GM19035 (cell line): ENCODE measurements around the gene PIEZO2.

ENCODE experiments used
- ATAC-seq: cut with Tn5 transposase; IDR thresholded peaks from one replicate; pipeline ENCODE4 v1.9.1; 2021; ENCODE audit not compliant: unreplicated experiment

PIEZO2 gene

GRCh38 chr18:11033503-11033902, 115.9 kb downstream of the PIEZO2 start:
- no peak for ATAC-seq

GRCh38 chr18:11031966-11032365, 117.4 kb downstream of the PIEZO2 start:
- ATAC-seq: no peak

GRCh38 chr18:11029021-11029420, 120.3 kb downstream of the PIEZO2 start:
- ATAC-seq: no peak

GRCh38 chr18:11027862-11028261, 121.5 kb downstream of the PIEZO2 start:
- no peak for ATAC-seq

GRCh38 chr18:11025671-11026070, 123.7 kb downstream of the PIEZO2 start:
- no peak for ATAC-seq

- no peak for ATAC-seq
Measured at GRCh38 chr18:11024928-11025669, 124.3 kb downstream of the PIEZO2 start.

GRCh38 chr18:11021477-11021876, 127.9 kb downstream of the PIEZO2 start:
- no peak for ATAC-seq

GRCh38 chr18:11020877-11021414, 128.4 kb downstream of the PIEZO2 start:
- ATAC-seq: no peak

GRCh38 chr18:11020161-11020853, 129.1 kb downstream of the PIEZO2 start:
- no peak for ATAC-seq

GRCh38 chr18:11019295-11020105, 129.9 kb downstream of the PIEZO2 start:
- ATAC-seq: no peak

- no peak for ATAC-seq
Measured at GRCh38 chr18:11009869-11010268, 139.5 kb downstream of the PIEZO2 start.

- no peak for ATAC-seq
Measured at GRCh38 chr18:11009147-11009546, 140.2 kb downstream of the PIEZO2 start.

GRCh38 chr18:11008505-11008904, 140.9 kb downstream of the PIEZO2 start:
- no peak for ATAC-seq

GRCh38 chr18:11005528-11005927, 143.8 kb downstream of the PIEZO2 start:
- no peak for ATAC-seq

GRCh38 chr18:11004951-11005350, 144.4 kb downstream of the PIEZO2 start:
- ATAC-seq: no peak

GRCh38 chr18:11004294-11004693, 145.1 kb downstream of the PIEZO2 start:
- ATAC-seq: no peak

GRCh38 chr18:11002796-11003195, 146.6 kb downstream of the PIEZO2 start:
- no peak for ATAC-seq

GRCh38 chr18:11002277-11002676, 147.1 kb downstream of the PIEZO2 start:
- ATAC-seq: no peak

- no peak for ATAC-seq
Measured at GRCh38 chr18:11000071-11000470, 149.3 kb downstream of the PIEZO2 start.

GRCh38 chr18:10997885-10998284, 151.5 kb downstream of the PIEZO2 start:
- ATAC-seq: no peak

- ATAC-seq: no peak
Measured at GRCh38 chr18:10995550-10995949, 153.8 kb downstream of the PIEZO2 start.
